Pulmonary artery endothelial cell (primary cell): ENCODE results near the gene MAGEA9B. TPM values are rescaled to one million over a fixed set of nuclear protein-coding genes. Genes with fewer than 3 reads are reported as not detected.
"Not testable (repeated sequence)": the region's sequence is repeated elsewhere in the genome, so short reads cannot be mapped to it uniquely, and the experiment has no call there.

Source experiments
- DNase-seq: peaks from one replicate; pipeline ENCODE4 v3.0.0-alpha.2; 2011; ENCODE audit warnings: low read depth, low spot score
- total RNA-seq: library from RNA; depleted of rRNA; stranded (reverse); fragments of >200 nt; gene quantifications from 2 replicates; pipeline ENCODE4 v1.2.3, GENCODE V29; 2014

The MAGEA9B gene
- total RNA-seq, 1 donor from 2014 or later, result not detected

DNA sequence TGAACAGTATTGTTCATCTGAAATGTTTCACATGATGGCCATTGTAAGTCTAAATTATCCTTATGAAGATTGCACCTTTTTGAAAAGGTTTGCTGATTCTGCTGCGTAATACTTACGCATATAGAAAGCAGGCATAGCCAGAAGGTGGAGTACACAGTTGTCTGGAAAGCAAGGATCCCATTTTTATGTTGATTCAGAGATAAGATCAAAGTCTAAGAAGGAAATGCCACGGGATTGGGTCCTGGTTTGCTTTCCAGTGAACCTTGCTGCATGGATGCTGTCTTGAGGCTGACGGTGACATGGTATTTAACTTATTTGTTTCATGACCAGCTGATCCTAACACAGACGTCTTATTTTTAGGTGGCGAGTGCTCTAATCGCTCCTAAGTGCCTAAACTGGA is 15.5 kb downstream of the MAGEA9B start:
- no peak for DNase-seq

DNA sequence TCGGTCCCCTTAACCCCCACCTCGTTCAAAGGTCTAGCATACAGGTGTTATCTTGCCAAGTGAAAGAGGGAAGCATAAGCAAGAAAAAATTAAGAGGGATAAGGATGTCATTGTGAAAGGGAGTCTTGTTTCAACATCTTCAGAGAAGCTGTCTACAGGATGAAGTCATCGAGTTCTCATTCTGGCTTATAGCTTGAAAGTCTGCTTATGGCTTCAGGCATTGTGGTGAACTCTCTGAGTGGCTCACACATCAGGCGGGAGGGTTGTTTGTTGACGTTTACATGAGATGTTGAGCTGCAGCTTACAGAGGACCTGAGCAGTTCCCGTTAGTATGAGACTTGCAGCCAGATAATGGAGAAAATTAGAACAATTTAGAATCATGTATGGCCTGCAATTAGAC is 16.6 kb downstream of the MAGEA9B start:
- DNase-seq, result no peak

DNA sequence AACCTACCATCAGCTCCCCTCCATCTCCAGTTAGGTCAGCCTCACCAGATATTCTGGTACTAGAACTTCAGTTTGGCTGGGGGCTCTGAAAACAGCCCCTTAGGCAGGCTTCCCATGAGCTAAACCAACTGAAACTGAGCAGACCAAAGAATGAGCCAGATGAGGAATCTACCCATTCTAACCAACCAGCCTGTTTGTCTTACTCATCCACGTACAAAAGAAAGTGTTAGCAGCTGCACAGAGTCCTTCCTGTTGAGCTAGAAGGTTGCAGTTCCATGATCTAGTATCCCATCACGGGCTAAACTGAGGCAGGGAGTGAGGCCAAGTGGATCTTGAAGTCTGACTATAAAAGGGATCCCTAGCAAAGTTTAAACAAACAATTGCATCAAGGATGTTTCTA is 17.5 kb downstream of the MAGEA9B start:
- no peak for DNase-seq

DNA sequence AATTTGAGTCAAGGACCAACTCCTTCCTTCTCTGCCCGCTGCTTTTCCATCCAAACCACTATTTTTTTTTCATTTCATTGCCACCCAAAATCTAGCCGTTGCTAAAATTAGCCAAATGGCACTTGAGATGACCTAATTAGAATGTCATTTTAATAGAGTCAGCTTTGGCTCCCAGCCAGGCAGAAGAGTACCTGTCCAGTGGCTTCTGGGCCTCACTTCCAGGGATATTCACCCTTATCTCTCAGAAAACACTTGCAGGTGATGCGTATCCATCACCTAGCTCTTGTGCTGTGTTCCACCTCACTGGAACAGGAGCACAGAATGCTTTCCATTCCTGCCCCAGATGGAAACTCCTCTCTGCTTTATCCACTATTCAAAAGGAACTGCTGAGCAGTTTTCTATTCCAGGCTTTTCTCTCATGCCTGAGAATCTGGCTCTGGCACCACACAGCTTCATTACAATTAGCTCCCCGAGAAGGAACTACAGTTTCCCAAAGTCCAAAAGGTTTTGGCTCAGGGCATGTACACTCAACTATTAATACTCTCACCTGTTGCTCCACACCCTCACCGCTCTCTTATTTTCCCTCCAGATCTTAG is 18.5 kb downstream of the MAGEA9B start:
- no peak for DNase-seq

DNA sequence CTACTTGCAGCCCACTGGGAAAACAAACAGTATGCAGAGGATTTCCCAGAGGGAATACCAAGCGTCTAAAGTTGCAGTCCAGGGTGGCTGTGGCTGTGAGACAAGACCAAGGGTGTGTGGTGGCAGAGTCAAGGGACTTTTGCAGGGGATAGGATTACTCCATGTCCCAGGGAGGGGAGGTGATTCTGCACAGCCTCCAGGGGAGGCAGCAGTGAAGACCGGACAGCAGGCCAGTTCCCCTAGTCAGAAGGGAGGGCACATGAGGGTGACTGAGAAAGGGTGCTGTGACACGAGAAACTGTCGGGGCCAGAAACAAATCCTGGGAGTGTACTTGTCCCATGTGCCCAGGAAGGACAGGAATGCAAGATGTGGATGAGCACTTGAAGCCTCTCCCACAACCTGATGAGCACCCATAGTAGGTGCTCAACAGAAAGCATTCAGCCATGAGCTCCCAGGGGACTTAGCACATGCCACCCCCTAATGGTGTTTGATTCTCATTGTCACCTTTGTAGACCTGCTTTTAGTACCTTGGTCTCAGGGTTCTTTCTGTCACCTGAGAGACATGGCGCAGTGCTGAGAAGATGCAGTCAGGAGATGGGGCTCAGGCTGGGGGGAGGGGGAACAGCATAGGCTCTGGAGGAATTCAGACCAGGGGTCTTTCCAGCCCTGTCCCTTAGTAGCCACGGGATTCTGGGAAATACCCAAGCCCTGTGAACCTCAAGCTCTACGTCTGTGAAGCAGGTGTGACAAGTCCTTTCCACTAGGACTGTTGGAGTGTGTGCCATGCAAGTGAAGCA is 19.4 kb downstream of the MAGEA9B start:
- no peak for DNase-seq

DNA sequence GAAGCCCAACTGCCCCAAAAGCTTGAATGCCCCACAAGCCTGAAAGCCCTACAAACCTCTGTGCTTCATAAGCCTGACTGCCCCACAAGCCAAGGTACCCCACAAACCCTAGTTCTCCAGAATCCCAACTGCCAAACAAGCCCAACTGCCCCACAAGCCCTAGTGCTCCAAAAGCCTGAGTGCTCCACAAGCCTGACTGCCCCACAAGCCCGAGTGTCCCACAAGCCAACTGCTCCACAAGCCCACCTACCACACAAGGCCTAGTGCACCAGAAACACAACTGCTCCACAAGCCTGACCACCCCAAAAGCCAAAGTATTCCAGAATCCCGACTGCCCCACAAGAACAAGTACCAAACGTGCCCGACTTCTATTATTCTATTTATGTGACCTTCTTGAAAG is 23.9 kb downstream of the MAGEA9B start:
- no peak for DNase-seq

DNA sequence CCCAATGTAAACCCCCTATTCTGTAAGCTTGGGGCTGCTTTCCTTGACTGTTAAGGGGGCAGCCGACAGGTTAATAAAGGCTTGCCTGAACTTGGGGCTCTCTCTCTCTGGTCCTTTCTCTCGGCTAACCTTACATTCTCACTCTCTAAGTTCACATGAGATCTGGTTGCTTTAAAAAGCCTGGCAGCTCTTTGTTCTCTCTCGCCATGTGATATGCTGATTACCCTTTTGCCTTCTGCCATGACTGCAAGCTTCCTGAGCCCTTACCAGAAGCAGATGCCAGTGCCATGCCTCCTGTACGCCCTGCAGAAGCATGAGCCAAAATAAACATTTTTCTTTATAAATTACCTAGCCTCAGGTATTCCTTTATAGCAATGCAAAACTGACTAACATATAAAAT is 32.0 kb downstream of the MAGEA9B start:
- DNase-seq, result not testable (repeated sequence)

DNA sequence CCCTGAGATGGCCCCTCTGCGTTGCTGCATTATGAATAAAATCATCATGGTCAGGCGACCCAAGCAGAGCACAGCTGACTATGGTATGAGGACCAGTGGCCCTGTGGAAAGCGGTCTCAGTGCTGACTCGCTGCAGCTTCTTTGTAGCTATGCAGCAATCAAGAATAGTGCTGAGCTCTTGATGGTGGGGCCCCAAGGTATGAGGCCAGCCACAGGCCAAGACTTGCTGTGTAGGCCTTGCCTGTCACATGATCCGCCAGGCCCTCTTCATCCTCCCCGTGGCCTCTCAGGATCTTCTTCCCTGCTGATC is 35.4 kb downstream of the MAGEA9B start:
- not testable (repeated sequence) for DNase-seq

DNA sequence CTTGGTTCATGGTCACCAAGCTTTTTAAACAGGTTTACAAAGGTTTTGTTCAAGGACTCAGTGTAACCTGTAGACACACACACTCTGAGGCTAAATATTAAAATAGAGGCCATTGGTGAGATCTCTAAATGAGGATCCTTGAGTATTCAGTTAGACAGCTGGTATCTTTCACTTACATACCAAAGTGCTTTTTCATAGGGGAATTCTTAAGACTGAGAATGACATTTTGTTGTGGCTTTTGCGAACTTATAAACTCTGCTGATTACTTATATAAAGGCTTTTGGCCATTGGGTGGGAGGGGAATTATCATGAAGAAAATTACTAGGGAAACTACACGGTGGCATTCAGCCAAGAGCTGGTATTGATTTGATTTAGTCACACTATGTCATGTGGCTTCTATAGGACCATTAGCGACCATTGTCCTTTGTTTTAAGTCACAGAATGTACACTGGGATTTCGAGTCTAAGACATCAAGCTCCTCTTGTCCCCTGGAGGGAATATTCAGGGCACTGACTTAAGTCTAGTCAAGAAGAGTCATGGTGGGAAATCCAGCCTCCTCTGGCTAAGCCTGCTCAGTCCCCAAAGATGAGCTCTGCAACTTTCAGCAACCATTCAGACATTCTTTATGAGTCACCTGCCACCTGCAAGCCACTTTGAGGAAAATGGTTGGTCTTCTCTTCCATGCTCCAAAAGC is 35.9 kb downstream of the MAGEA9B start:
- not testable (repeated sequence) for DNase-seq

DNA sequence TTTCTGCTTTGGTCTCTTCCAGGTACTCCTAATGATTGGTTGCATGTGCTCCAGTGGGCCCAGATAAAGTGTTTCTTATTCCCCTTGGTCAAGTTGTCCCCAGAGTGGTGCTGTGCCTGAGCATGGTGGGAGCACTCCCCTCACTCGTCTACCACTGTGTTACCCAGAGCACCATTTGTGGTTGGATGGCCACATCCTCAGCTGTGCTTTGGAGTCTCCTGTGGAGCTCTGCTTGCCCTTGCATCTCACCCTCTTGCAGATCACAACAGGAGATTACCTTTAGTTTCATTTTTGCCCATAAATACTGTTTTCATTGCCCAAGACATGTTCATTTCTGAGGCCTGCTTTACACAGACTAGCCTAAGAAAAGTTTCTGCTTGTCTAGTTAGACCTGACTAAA is 36.8 kb downstream of the MAGEA9B start:
- DNase-seq, result not testable (repeated sequence)

DNA sequence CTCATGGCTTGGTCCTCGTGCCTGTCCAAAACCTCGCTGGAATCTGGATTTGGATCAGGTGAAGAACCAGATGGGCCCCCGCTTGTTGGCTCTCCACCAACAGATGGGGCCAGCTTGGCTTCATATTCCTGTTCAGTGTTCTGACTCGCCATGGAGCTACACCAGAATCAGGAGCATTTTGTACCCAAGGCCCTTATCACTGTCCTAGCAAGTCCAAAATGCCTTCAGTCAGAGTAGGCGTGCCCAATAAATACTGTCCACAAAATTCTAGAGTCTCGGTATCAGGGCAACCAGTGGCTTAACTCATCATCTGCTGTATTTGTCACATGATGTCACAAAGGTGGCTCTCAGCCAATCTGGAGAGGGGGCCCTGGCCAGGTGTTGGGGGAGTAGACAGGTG is 37.6 kb downstream of the MAGEA9B start, which contains the start of gene HSFX3:
Gene HSFX3, minus strand, starts transcription at position 224 of the 400 bp plus-strand sequence. Its CDS starts 72 bp downstream, at position 152.
- not testable (repeated sequence) for DNase-seq

DNA sequence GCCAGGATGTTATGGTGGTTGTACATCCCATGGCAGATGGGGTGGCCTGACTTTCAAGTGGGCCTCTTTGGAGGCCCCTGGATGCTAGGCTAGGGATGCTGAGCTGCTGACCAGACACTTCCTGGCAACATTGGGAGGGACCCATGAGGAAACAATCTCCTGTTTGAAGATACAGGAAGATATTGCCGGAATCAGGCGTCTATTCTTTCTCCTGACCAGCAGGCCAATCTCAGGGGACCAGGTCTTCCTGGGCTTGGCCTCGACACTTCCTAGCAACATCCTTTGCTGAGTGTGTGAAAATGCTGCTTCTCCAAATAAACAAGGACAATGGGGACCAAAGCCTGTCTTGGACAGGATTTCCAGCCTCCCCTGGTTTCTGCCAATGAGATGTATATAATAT is 39.5 kb downstream of the MAGEA9B start:
- DNase-seq, result not testable (repeated sequence)

DNA sequence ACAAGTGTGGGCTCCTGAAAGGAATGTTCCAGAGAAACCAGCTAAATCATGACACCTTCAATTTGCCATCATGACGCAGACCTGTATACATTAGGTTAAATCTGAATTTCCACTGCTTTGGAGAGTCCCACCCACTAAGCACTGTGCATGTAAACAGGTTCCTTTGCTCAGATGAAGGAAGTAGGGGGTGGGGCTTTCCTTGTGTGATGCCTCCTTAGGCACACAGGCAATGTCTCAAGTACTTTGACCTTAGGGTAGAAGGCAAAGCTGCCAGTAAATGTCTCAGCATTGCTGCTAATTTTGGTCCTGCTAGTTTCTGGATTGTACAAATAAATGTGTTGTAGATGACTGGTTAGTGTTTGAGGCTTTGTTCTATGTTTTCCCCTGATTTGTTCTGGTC is 40.3 kb downstream of the MAGEA9B start:
- DNase-seq, result not testable (repeated sequence)

DNA sequence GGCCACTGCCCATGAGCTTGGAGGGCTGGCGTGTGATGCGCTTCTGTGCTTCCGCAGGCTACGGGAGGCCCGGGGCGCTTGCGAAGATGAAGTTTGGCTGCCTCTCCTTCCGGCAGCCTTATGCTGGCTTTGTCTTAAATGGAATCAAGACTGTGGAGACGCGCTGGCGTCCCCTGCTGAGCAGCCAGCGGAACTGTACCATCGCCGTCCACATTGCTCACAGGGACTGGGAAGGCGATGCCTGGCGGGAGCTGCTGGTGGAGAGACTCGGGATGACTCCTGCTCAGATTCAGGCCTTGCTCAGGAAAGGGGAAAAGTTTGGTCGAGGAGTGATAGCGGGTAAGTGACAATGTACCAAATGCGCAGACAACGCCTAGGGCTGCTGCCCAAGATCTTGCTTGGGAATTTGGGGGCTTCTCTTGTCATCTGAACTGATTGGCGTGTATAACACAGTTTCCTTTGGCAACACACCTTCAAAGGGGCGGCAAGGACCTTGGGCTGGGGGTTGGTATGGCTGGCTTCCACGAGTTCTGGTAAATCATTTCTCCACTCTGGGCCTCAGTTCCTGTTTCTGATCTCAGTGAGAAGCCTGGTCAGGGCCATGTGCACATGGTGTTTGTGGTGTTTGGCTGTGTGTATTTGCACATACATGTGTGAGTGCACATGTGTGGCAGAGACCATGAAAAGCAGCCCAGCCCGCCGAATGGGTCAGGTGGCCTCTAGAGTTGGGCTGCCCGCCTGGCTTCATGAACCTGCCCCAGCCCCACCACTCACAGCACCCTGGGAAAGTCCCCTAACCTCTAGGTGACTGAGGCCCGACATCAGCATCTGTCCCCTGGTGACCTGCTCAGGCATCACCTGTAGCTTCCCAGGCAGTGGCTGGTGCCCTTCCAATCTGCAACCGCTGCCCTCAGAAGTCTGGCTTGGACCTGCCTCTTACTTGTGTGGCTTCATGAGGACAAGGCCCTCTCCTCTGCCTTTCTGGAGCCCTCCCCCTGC is 41.4 kb downstream of the MAGEA9B start:
- DNase-seq, result not testable (repeated sequence)

DNA sequence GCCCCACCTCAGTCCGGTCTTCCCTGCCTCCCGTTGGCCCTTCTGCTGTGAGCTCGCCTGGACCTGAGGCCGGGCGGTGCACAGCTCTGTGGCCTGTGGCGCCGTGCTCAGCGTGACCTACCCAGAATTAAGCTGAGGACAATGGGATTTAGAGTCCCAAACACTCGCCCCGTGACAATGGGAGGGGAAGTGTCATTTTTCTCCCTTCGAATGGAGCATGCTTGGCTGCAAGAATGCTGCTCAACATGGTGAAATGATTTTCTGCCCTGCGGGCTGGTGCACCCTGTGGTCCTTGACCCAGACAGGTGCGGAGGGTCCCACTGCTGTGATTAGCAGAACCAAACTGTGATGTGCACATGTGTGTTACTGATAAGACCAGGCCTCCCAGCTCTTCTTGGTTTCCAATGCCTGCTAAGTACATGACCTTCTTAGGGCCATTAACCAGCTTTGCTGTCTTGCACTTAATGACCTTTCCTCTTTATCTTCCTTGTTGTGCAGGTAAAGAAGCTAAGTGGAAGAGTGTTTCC is 45.7 kb downstream of the MAGEA9B start:
- no peak for DNase-seq

DNA sequence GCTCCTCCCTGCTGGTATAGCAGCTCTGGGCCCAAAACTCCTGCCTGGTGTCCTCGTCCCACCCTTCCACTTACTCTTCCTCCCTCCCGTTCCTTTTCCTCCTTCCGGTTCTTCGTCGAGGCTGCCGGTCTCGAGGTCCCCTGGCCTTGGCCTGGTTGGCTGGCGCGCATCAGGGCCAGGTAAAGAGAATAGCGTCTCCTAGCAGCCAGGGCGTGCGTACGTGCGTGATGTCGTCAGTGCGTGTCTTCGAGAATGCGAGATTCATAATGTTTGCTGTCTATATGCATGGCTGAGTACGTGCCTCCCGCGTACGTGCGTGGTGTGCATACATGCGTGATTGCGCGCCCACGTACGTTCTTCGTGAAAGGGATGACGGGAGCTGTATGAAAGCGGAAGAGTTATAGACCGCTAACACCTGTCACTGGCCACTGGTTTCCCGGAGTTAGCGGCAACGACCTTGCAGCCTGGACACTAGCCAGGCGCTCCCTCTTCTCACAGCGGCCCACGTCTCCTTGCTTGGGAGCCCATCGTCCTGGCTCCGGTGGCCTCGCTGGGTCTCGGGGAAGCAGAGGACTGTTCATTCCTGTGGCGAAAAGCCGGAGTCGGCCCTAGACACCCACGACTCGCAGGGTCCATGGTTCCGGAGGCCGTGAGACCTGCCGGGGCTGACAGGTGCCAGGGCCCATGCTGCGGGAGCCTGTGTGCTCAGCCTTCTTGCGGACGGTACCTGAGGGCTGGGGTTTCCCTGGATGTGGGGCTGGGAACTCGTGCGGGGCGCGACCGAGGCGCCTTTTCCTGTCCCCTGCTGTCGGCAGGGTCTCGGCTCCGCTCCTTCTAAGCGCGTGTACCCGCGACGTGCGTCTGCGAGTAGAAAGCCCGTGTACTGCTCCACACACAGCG is 46.4 kb downstream of the MAGEA9B start, which contains the start of gene EOLA1:
Gene EOLA1, plus strand, starts transcription at position 392 of the 900 bp plus-strand sequence. CDS start 4,619 bp downstream, outside the sequence.
- DNase-seq, result peak; percentile 85

DNA sequence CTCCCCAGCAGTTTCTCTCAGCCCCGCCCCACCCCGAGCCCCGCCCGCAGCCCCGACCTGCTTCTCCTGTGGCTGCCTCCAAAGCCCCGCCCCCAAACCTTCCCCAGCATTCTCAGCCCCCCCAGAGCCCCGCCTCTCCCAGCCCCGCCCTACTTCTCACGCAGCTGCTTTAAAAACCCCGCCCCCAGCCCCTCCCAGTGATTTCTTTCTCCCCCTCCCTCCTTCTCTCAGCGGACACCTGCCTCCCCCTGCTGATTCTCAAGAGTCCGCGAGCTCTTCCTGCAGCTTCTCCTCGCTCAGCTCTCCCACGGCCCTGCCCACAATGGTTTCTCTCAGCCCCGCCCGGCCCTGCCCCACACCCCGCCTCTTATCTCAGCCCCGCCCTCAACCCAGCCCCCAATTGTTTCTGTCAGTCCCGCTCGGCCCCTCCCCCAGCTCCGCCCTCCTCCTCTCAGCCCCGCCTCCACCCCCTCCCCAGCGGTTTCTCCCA is 47.1 kb downstream of the MAGEA9B start:
- DNase-seq, result peak; percentile 64

DNA sequence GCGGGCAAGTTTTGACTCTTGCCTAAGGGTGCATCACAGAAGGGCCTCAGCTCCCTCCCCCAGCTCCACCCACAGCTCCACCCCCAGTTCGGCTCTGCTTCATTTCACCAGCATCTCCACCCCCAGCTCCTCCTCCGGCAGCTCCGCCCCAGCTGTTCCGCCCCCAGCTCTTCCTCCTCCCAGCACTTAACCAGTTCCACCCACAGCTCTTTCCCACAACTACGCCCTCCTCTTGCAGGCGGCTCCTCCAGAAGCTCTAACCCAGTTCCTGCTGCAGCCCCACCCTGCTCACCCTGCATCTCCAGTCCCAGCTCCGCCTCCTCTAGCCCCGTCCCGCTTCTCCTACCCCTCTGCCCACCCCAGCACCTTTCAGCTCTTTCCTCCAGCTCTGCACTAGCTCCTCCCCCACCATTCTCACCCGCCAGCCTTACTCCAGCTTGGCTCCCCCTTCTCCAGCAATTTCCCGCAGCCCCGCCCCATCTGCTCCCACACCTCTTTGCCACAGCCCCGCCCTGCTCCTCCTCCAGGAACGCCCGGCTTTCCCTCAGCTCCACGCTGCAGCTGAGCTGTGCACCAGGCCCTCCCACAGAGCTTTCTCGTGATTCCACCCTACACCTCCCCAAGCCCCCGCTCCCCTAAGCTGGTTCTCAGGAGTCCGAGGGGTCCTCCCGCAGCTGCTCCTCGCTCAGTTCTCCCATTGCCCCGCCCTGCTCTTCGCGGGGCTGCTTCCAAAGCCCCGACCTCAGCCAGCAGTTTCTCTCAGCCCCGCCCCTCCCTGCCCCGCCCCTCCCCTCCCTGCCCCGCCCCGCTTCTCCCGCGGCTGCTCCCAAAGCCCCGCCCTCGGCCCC is 47.8 kb downstream of the MAGEA9B start:
- DNase-seq, result peak; percentile 71

DNA sequence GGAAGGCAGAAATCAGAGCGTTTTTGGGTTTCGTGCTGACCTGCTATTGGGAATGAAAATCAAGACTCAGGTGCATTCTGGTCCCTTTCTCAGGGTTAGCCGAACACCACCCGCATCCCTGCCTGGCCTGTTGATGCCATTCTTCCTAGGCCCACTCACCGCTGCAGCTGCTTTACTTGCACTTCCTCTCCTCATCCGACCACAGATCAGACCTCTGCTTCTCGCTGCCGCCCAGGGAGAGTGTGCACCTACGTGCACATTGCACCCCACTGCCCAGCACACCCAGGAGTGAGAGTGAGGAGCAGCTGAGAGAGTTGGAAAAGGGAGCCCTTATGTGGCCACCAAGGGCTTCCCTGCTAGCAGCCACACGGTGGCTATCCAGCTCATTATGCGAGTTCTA is 49.8 kb downstream of the MAGEA9B start:
- DNase-seq, result not testable (repeated sequence)
